Endothelial cell of hepatic sinusoid (primary cell): ENCODE data around the gene ADRB1.

ENCODE experiments used
- in situ Hi-C: cut with HindIII; loops from 2 replicates; pipeline ENCODE4 v1.10.0; 2017; ENCODE audit warnings: low sequenced_read_pairs

The ADRB1 gene

DNA sequence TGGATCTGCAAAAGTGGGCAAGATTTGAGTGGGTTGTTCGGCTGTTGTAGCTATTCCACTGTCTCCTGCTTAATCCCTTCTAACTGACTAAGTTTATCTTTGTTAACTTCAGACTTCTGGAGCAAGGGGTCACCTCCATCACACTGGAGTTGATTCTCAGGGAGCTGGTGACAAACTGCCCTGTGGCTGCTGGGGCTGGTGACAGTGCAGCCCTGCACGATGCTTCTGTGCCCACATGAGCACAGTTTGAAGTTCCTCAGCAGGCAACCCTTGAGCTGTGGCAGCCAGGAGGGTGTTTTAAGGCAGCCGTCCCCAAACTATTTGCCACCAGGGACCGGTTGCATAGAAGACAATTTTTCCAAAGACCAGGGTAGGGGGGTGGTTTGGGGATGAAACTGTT, 40.5 kb downstream of the ADRB1 start:
- in situ Hi-C loops = no loop called here

DNA sequence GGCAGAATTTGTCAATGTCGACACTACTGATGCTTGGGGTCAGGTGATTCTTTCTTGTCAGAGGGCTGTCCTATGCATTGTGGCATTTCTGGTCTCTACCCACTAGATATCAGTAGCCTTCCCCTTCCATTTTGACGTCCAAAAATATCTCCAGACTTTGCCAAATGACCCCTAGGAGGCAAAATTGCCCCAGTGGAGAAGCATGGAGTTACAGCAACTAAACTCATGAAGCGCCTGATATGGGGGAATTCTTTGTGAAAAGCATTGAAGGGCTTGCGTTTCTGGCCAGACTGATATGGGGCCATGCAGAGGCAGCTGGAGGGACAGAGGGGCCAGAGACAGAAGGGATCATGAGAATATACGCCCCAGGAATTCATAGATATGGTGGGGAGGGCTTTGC, 43.6 kb downstream of the ADRB1 start:
- in situ Hi-C loops = no loop called here

DNA sequence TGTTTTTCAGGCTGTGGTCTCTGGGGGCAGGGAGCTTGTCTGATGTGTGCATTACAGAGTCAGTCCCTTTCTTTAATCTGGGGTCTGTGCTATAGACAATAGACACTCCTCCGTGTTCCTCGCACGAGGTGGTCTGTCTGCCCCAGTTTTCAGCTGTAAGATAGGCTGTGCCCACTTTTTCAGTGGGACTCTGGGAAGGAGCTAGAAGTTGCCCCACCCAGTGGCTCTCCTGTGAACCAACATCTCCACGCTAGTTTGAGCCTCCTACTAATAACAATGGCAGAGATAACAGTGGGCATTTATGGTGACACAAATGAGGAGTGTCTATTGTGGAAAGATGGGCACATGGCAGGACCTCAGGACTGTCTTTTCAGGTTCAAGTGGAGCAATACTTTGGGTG, 44.0 kb downstream of the ADRB1 start:
- in situ Hi-C loops = no loop called here

DNA sequence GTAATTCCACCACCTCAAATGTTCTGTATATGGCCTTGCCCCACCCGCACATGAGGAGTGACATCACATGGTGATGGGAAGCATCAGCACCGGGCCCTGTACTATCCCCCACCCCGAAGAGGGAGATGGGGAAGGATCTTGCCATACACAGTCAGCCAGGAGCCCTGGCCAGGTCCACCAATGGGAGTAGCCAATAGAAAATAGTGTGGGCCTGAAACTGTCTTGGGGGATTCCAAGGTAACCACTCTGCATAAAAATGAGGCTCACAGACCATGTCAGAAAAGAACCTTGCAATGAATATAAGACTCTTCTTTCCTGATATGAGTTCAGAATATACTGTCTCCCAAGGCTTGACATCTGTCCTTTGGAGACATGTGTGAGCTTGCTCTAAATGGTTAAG, 51.1 kb downstream of the ADRB1 start:
- in situ Hi-C loops = no loop called here

DNA sequence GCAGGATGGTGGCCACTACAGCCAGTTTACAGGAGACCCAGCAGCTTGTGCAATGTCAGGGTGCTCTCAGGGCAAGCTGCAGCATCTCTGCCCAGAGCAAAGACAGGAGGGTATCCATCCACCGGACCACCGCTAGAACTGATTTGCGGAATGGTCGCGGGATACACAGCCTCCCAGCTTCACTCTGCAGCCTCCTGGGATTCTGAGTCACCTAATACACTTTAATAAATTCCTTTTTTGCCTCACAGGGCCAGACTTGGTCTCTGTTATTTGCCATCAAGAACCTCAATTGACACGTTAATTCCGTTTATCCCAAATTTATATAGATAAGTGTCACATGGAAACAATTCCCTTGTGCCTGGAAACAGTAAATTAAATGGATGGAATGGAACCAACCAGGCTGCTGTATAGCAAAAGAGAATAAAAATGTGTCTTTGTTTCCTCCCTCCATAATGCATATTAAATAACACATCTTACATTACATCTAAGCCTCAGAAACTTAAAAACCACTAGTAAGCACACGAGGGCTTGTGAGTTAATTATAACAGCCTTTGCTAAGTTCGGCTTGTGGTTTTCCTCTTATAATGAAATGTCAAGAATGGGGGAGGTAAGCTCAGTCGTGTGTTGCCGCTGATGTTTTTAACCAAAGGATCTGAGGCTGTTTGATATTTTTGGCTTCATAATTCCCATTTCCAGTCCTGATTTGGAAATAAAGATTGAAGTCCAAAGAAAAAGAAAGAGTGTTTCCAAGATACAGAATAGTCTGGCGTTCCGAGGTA, 52.1 kb downstream of the ADRB1 start:
- in situ Hi-C loops = no loop called here
